ENCODE results near the gene TRPM3.

DNA sequence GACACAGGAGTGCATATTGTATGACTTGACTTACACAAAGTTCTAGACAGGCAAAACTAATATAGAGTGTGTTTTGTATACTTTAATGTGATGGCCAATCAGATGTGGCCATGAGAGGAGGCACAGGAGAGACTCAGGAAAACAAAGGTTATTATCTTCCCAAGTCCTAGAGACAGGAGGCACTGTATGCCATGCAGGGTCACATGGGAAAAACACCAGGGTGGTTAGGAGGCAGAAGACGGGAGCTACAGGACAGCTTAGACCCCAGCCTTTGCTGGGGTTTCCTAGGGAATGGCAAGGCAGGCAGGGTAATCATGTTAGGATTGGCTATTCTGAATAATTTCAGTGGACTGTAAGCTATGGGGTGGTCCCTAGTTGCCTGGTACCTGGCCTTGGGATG is 16.2 kb downstream of the TRPM3 start:
- TF ChIP-seq POLR2AphosphoS5 (IDR thresholded peaks at IDR 0.05) (no peak), CTCF (IDR thresholded peaks at IDR 0.05) (no peak)
